HEK293 (cell line): ENCODE measurements around the gene ANKRD16.
A peak's percentile ranks its signal among the peaks of the same experiment; 100 is the strongest.

Experiments used
- CTCF ChIA-PET: fragments of 350-600 bp; formaldehyde crosslinking; extraction: SDS; loops from one replicate; lab custom pipeline; 2021; ENCODE audit warnings: antibody characterized with exemption; lab: Yijun Ruan, JAX
- POLR2A ChIA-PET: fragments of 300-600 bp; formaldehyde crosslinking; extraction: SDS; loops from one replicate; lab custom pipeline; 2020; ENCODE audit warnings: antibody characterized with exemption, inconsistent platforms; lab: Yijun Ruan, JAX
- H3K27ac ChIP-seq: fragments of 200-500 bp; sonication (Bioruptor generic); 2 replicates; pipeline ENCODE4 v1.5.1; 2014; ENCODE audit warnings: low read depth, low read length, control low read depth, inconsistent platforms; ENCODE audit errors: extremely low read depth
- H3K36me3 ChIP-seq, 2 experiments: fragments of 200-500 bp in 1 of 2; sonication (Bioruptor generic) in 1 of 2; 1 replicate in 1 of 2; 2 replicates in 1 of 2; pipeline ENCODE4 v1.5.1; 2014 to 2017; ENCODE audit warnings: inconsistent platforms in 2 of 2, low read length in 2 of 2; ENCODE audit not compliant: control insufficient read depth in 2 of 2, insufficient read depth in 1 of 2
- H3K4me1 ChIP-seq: fragments of 200-500 bp; sonication (Bioruptor generic); 2 replicates; pipeline ENCODE4 v1.5.1; 2014; ENCODE audit warnings: mild to moderate bottlenecking, low read length, inconsistent platforms; ENCODE audit not compliant: control insufficient read depth, insufficient read depth
- H3K4me3 ChIP-seq: 2 replicates; pipeline ENCODE4 v1.5.1; 2011; ENCODE audit warnings: low read depth, mild to moderate bottlenecking, control low read depth, low read length, moderate library complexity
- H3K9me3 ChIP-seq: fragments of 200-500 bp; sonication (Bioruptor generic); 2 replicates; pipeline ENCODE4 v1.5.1; 2014; ENCODE audit warnings: low read depth, low read length, inconsistent platforms; ENCODE audit not compliant: control insufficient read depth, insufficient read depth
- BCL11B ChIP-seq: fragments of 450-650 bp; formaldehyde crosslinking; IDR thresholded peaks from 2 replicates; pipeline ENCODE4 v1.5.1; 2016; ENCODE audit warnings: low read depth, missing biosample characterization, missing genetic modification characterization
- EGR2 ChIP-seq: fragments of 450-650 bp; formaldehyde crosslinking; IDR thresholded peaks from 2 replicates; pipeline ENCODE4 v1.5.1; 2016; ENCODE audit warnings: low read depth, missing biosample characterization, missing genetic modification characterization
- HOXA7 ChIP-seq: sonication (generic); formaldehyde crosslinking; IDR thresholded peaks from 2 replicates; pipeline ENCODE4 v1.8.1; 2022; ENCODE audit warnings: missing genetic modification reagents, borderline replicate concordance
- MZF1 ChIP-seq: fragments of 450-650 bp; formaldehyde crosslinking; IDR thresholded peaks from 2 replicates; pipeline ENCODE4 v1.5.1; 2017; ENCODE audit warnings: missing biosample characterization, missing genetic modification characterization, borderline replicate concordance
- REPIN1 ChIP-seq: fragments of 450-650 bp; formaldehyde crosslinking; IDR thresholded peaks from 2 replicates; pipeline ENCODE4 v1.5.1; 2017; ENCODE audit warnings: missing biosample characterization, missing genetic modification characterization, low read depth
- SCRT1 ChIP-seq: fragments of 450-650 bp; formaldehyde crosslinking; IDR thresholded peaks from 2 replicates; pipeline ENCODE4 v1.5.1; 2016; ENCODE audit warnings: missing biosample characterization, missing genetic modification characterization, borderline replicate concordance
- SCRT2 ChIP-seq: fragments of 450-650 bp; formaldehyde crosslinking; IDR thresholded peaks from 2 replicates; pipeline ENCODE4 v1.5.1; 2016; ENCODE audit warnings: missing biosample characterization, missing genetic modification characterization
- TRIM28 ChIP-seq: IDR thresholded peaks from 2 replicates; pipeline ENCODE4 v1.6.1; 2011; ENCODE audit warnings: low read length, control low read depth, borderline replicate concordance
- ZBTB20 ChIP-seq: fragments of 450-650 bp; formaldehyde crosslinking; IDR thresholded peaks from 2 replicates; pipeline ENCODE4 v1.5.1; 2016; ENCODE audit warnings: missing biosample characterization, missing genetic modification characterization
- ZBTB8A ChIP-seq: fragments of 450-650 bp; formaldehyde crosslinking; IDR thresholded peaks from 2 replicates; pipeline ENCODE4 v1.5.1; 2016; ENCODE audit warnings: missing biosample characterization, missing genetic modification characterization
- ZFP37 ChIP-seq: fragments of 450-650 bp; formaldehyde crosslinking; IDR thresholded peaks from 2 replicates; pipeline ENCODE4 v1.5.1; 2016; ENCODE audit warnings: missing biosample characterization, missing genetic modification characterization
- ZNF133 ChIP-seq: fragments of 450-650 bp; formaldehyde crosslinking; IDR thresholded peaks from 2 replicates; pipeline ENCODE4 v1.5.1; 2016; ENCODE audit warnings: missing biosample characterization, missing genetic modification characterization
- ZNF146 ChIP-seq: fragments of 450-650 bp; formaldehyde crosslinking; IDR thresholded peaks from 2 replicates; pipeline ENCODE4 v1.5.1; 2016; ENCODE audit warnings: missing biosample characterization, missing genetic modification characterization
- ZNF184 ChIP-seq: fragments of 450-650 bp; IDR thresholded peaks from 2 replicates; pipeline ENCODE4 v1.5.1; 2018; ENCODE audit warnings: missing biosample characterization, mild to moderate bottlenecking, missing genetic modification characterization
- ZNF202 ChIP-seq: fragments of 450-650 bp; formaldehyde crosslinking; IDR thresholded peaks from 2 replicates; pipeline ENCODE4 v1.5.1; 2016; ENCODE audit warnings: missing biosample characterization, missing genetic modification characterization, borderline replicate concordance
- ZNF221 ChIP-seq: fragments of 450-650 bp; formaldehyde crosslinking; IDR thresholded peaks from 2 replicates; pipeline ENCODE4 v1.5.1; 2017; ENCODE audit warnings: missing biosample characterization, missing genetic modification characterization, borderline replicate concordance
- ZNF223 ChIP-seq: fragments of 450-650 bp; formaldehyde crosslinking; IDR thresholded peaks from 2 replicates; pipeline ENCODE4 v1.5.1; 2016; ENCODE audit warnings: missing biosample characterization, missing genetic modification characterization
- ZNF23 ChIP-seq: fragments of 450-650 bp; formaldehyde crosslinking; IDR thresholded peaks from 2 replicates; pipeline ENCODE4 v1.5.1; 2016; ENCODE audit warnings: missing biosample characterization, missing genetic modification characterization, borderline replicate concordance
- ZNF416 ChIP-seq: fragments of 450-650 bp; formaldehyde crosslinking; IDR thresholded peaks from 2 replicates; pipeline ENCODE4 v1.5.1; 2016; ENCODE audit warnings: missing biosample characterization, missing genetic modification characterization
- ZNF423 ChIP-seq: fragments of 450-650 bp; formaldehyde crosslinking; IDR thresholded peaks from 2 replicates; pipeline ENCODE4 v1.5.1; 2016; ENCODE audit warnings: missing biosample characterization, missing genetic modification characterization
- ZNF433 ChIP-seq: fragments of 450-650 bp; formaldehyde crosslinking; IDR thresholded peaks from 2 replicates; pipeline ENCODE4 v1.5.1; 2016; ENCODE audit warnings: missing biosample characterization, missing genetic modification characterization, low read depth
- ZNF561 ChIP-seq: fragments of 450-650 bp; IDR thresholded peaks from 2 replicates; pipeline ENCODE4 v1.5.1; 2018; ENCODE audit warnings: missing biosample characterization, missing genetic modification characterization, borderline replicate concordance
- ZNF596 ChIP-seq: fragments of 450-650 bp; IDR thresholded peaks from 2 replicates; pipeline ENCODE4 v1.5.0; 2018; ENCODE audit warnings: missing biosample characterization, mild to moderate bottlenecking, missing genetic modification characterization, moderate library complexity
- ZNF677 ChIP-seq: fragments of 450-650 bp; IDR thresholded peaks from 2 replicates; pipeline ENCODE4 v1.5.0; 2018; ENCODE audit warnings: missing biosample characterization, mild to moderate bottlenecking, missing genetic modification characterization, moderate library complexity
- TF ChIP-seq, protein P1 (sequence below): fragments of 450-650 bp; formaldehyde crosslinking; IDR thresholded peaks from 2 replicates; pipeline ENCODE4 v1.5.1; 2016; ENCODE audit warnings: missing biosample characterization, missing genetic modification characterization, borderline replicate concordance
- TF ChIP-seq, protein P2 (sequence below): fragments of 450-650 bp; formaldehyde crosslinking; IDR thresholded peaks from 2 replicates; pipeline ENCODE4 v1.5.1; 2017; ENCODE audit warnings: missing biosample characterization, mild to moderate bottlenecking, missing genetic modification characterization, moderate library complexity
- TF ChIP-seq, protein P3 (sequence below): IDR thresholded peaks from 2 replicates; pipeline ENCODE4 v1.6.1; 2011; ENCODE audit warnings: mild to moderate bottlenecking, low read depth, low read length, borderline replicate concordance

ANKRD16 gene

DNA sequence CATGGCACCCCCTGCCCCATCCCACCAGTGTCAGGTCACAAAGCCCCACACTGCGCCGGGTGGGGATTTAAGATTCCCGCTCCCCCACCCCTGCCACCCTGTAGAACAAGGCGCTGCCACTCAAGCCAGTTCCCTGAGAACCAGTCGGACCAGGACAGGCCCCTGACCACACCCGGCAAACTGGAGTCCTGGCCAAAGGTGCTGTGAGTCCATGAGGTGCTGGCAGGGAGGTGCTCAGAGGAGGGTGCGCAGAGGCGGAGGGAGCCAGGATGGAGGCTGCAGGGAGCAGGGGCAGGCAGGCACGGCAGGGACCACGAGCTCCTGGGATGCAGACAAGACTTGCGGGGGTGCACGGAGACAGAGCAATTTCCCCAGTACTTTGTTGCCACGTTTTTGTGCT, 56.7 kb downstream of the ANKRD16 start:
- Histone ChIP-seq H3K36me3 (no peaks in the 10 kb centered on the region), H3K27ac (no peak overlapping the region), H3K4me3 (no peak overlapping the region), H3K4me1 (no peaks in the 10 kb centered on the region), H3K9me3 (no peaks in the 10 kb centered on the region)
- POLR2A ChIA-PET, result interaction anchor here (0.6 to 1.2 kb wide), 3 partner anchors 11 to 19 kb away, joined by 3 to 5 read pairs (median 3); partner anchors contain the start of gene GDI2
- CTCF ChIA-PET, result interaction anchor here (0.7 kb wide), 1 partner anchor 10 kb away, joined by 3 read pairs; no protein-coding TSS in a partner anchor
- TF ChIP-seq, protein P1, sequence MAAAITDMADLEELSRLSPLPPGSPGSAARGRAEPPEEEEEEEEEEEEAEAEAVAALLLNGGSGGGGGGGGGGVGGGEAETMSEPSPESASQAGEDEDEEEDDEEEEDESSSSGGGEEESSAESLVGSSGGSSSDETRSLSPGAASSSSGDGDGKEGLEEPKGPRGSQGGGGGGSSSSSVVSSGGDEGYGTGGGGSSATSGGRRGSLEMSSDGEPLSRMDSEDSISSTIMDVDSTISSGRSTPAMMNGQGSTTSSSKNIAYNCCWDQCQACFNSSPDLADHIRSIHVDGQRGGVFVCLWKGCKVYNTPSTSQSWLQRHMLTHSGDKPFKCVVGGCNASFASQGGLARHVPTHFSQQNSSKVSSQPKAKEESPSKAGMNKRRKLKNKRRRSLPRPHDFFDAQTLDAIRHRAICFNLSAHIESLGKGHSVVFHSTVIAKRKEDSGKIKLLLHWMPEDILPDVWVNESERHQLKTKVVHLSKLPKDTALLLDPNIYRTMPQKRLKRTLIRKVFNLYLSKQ (tag by site-specific recombination), result no peak
- TF ChIP-seq SCRT2, result no peak
- TF ChIP-seq ZFP37 (tag by site-specific recombination), result no peak
- no peak for TF ChIP-seq ZNF184
- no peak for TF ChIP-seq ZBTB20
- TF ChIP-seq REPIN1, result no peak
- TF ChIP-seq ZNF423 (tag by site-specific recombination), result no peak

DNA sequence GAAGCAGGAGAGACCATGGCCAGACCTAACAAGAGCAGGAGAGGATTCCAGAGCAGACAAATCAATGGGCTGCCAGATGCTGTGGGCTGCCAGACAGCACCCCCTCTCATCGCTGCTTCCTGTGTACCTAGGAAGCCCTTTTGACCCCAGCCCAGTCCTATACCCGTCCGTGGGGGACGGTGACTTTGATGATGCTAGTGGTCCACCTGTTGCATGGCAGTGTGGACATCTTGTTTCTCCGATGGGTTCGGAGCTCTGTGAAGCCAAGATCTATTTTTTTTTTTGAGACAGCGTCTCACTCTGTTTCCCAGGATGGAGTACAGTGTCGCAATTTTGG, 58.3 kb downstream of the ANKRD16 start:
- no peaks in the 10 kb centered on the region for H3K4me1 ChIP-seq
- H3K4me3 ChIP-seq, result no peak overlapping the region
- no peaks in the 10 kb centered on the region for H3K36me3 ChIP-seq
- H3K27ac ChIP-seq, result no peak overlapping the region
- H3K9me3 ChIP-seq, result no peaks in the 10 kb centered on the region
- ChIA-PET CTCF (no interaction called here), POLR2A (no interaction called here)
- no peak for TF ChIP-seq ZNF23
- no peak for TF ChIP-seq ZBTB8A (tag by site-specific recombination)
- peak; percentile 91 for TF ChIP-seq SCRT1
- TF ChIP-seq ZNF433 (tag by site-specific recombination), result no peak
- peak; percentile 93 for TF ChIP-seq SCRT2

DNA sequence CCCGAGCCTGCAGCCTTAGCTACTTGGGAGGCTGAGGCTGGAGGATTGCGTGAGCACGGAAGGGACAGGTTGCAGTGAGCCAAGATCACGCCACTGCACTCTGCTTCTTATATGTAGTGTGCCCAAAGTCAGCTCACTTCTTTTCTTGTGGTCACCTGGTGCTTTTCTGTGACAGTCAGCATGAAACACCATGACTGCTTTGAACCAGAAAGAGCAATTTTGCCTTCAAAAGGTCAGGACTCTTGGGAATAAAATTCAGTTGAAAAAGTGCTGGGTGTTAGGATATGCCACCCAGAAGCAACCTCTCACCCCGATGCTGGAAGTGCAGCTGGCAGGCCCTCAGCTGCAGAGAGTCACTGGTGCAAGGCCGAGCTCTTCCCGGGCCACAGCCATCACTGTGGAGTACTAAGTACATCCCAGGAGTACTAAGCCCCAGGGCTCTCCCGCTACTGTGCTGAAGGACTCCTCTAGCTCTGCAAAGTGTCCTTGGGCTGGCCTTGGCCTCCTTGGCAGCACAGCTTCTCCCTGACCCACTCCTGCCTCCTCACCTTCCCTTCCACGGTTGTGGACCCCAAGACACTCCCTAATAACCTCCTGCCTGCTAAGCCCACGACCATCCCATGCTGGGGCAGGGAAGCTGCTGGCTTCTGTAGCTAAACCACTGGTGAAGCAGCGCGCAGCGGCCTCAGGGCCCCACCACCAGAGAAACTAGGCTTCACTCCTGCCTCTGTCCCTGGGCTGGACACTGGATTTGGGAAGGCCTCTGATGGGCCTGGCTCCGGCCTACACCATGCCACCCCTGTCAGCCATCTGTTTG, 58.9 kb downstream of the ANKRD16 start:
- H3K9me3 ChIP-seq, result no peaks in the 10 kb centered on the region
- POLR2A ChIA-PET, result no interaction called here
- H3K4me3 ChIP-seq, result no peak overlapping the region
- H3K27ac ChIP-seq, result no peak overlapping the region
- CTCF ChIA-PET, result interaction anchor here (0.7 to 1.0 kb wide), 2 partner anchors 13 to 15 kb away, joined by 3 read pairs; no protein-coding TSS in a partner anchor
- H3K4me1 ChIP-seq, result no peaks in the 10 kb centered on the region
- TF ChIP-seq HOXA7 (CRISPR knock-in tag) (no peak), ZNF133 (tag by site-specific recombination) (no peak), EGR2 (no peak), ZNF416 (tag by site-specific recombination) (no peak), ZNF223 (no peak), ZNF221 (tag by site-specific recombination) (no peak), MZF1 (tag by site-specific recombination) (no peak), ZNF677 (tag by site-specific recombination) (no peak), ZNF433 (tag by site-specific recombination) (no peak), ZNF596 (tag by site-specific recombination) (no peak), TRIM28 (no peak), ZNF146 (tag by site-specific recombination) (no peak), ZNF202 (tag by site-specific recombination) (no peak), BCL11B (tag by site-specific recombination) (no peak), ZNF561 (tag by site-specific recombination) (no peak)
- TF ChIP-seq, protein P2, sequence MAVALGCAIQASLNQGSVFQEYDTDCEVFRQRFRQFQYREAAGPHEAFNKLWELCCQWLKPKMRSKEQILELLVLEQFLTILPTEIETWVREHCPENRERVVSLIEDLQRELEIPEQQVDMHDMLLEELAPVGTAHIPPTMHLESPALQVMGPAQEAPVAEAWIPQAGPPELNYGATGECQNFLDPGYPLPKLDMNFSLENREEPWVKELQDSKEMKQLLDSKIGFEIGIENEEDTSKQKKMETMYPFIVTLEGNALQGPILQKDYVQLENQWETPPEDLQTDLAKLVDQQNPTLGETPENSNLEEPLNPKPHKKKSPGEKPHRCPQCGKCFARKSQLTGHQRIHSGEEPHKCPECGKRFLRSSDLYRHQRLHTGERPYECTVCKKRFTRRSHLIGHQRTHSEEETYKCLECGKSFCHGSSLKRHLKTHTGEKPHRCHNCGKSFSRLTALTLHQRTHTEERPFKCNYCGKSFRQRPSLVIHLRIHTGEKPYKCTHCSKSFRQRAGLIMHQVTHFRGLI (tag by site-specific recombination), result no peak
- TF ChIP-seq, protein P3, sequence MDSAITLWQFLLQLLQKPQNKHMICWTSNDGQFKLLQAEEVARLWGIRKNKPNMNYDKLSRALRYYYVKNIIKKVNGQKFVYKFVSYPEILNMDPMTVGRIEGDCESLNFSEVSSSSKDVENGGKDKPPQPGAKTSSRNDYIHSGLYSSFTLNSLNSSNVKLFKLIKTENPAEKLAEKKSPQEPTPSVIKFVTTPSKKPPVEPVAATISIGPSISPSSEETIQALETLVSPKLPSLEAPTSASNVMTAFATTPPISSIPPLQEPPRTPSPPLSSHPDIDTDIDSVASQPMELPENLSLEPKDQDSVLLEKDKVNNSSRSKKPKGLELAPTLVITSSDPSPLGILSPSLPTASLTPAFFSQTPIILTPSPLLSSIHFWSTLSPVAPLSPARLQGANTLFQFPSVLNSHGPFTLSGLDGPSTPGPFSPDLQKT, result no peak
- TF ChIP-seq, all 188 proteins: peak for 0
- H3K36me3 ChIP-seq, result no peaks in the 10 kb centered on the region
